ENCODE results near the gene TRMT112.

TRMT112 gene

GRCh38 chr11:64349404-64349803 is 32.0 kb upstream of the TRMT112 start:
- DNase-seq: no peak

GRCh38 chr11:64349025-64349387 is 31.6 kb upstream of the TRMT112 start:
- no peak for DNase-seq

GRCh38 chr11:64348383-64349024 is 31.1 kb upstream of the TRMT112 start:
- DNase-seq: no peak

- DNase-seq: no peak
These were observed 30.0 kb upstream of the TRMT112 start for GRCh38 chr11:64347193-64347867.

GRCh38 chr11:64344787-64345186 is 27.4 kb upstream of the TRMT112 start:
- no peak for DNase-seq

- DNase-seq: no peak
These were observed 26.6 kb upstream of the TRMT112 start for GRCh38 chr11:64343767-64344559.

- DNase-seq: no peak
These were observed 25.7 kb upstream of the TRMT112 start for GRCh38 chr11:64342869-64343745.

- peak; percentile 94 for DNase-seq
These were observed 24.8 kb upstream of the TRMT112 start for GRCh38 chr11:64341851-64342791.

GRCh38 chr11:64341429-64341828 is 24.1 kb upstream of the TRMT112 start:
- DNase-seq: no peak

- peak; percentile 85 for DNase-seq
These were observed 23.4 kb upstream of the TRMT112 start for GRCh38 chr11:64340671-64341335.

- peak; percentile 93 for DNase-seq
These were observed 22.5 kb upstream of the TRMT112 start, which contains the start of gene CCDC88B for GRCh38 chr11:64339754-64340408. Gene CCDC88B, plus strand, starts transcription at chr11:64340204. Its CDS starts 63 bp downstream, at chr11:64340267.

GRCh38 chr11:64339286-64339685 is 21.9 kb upstream of the TRMT112 start:
- DNase-seq: no peak

GRCh38 chr11:64338716-64339115 is 21.4 kb upstream of the TRMT112 start:
- no peak for DNase-seq

- DNase-seq: no peak
These were observed 20.3 kb upstream of the TRMT112 start for GRCh38 chr11:64337538-64338249.

GRCh38 chr11:64334764-64335735 is 17.7 kb upstream of the TRMT112 start:
- DNase-seq: peak; percentile 80

- DNase-seq: no peak
These were observed 16.2 kb upstream of the TRMT112 start for GRCh38 chr11:64333556-64333955.

GRCh38 chr11:64331569-64332371 is 14.4 kb upstream of the TRMT112 start:
- peak; percentile 94 for DNase-seq

GRCh38 chr11:64330888-64331287 is 13.5 kb upstream of the TRMT112 start:
- DNase-seq: no peak
